CD14-positive monocyte (primary cell): Measurements from ENCODE around the gene DCTN2. TPM values are rescaled to one million over a fixed set of nuclear protein-coding genes. Genes with fewer than 3 reads are reported as not detected.
A peak's percentile ranks its signal among the peaks of the same experiment; 100 is the strongest.

Experiments
- DNase-seq, 3 donors: peaks; one replicate each; pipeline ENCODE4 v3.0.0-alpha.2; 2011 to 2022
- H2AFZ ChIP-seq: 2 replicates; pipeline ENCODE4 v1.6.0; 2012; ENCODE audit warnings: mild to moderate bottlenecking, low read depth, low read length, inconsistent platforms; ENCODE audit not compliant: insufficient read depth, poor library complexity, severe bottlenecking
- H3K27ac ChIP-seq, 2 donors: 1 replicate in 1 of 2; 2 replicates in 1 of 2; pipeline ENCODE4 v1.5.1; 2012 to 2013; ENCODE audit warnings: low read length in 2 of 2, control low read depth in 1 of 2, inconsistent platforms in 1 of 2, low read depth in 1 of 2, mild to moderate bottlenecking in 1 of 2
- H3K27me3 ChIP-seq, 2 donors: one replicate each; pipeline versions ENCODE4 v1.6.0 to v1.6.1; 2011 to 2013; ENCODE audit warnings: low read length in 2 of 2; ENCODE audit not compliant: control insufficient read depth in 2 of 2, insufficient read depth in 2 of 2
- H3K36me3 ChIP-seq, 2 donors: replicated peaks in 1 of 2; 1 replicate in 1 of 2; 2 replicates in 1 of 2; pipeline versions ENCODE4 v1.5.1 to v1.6.1; 2012 to 2013; ENCODE audit warnings: low read length in 2 of 2, control low read depth in 1 of 2, inconsistent platforms in 1 of 2, mild to moderate bottlenecking in 1 of 2; ENCODE audit not compliant: insufficient read depth in 2 of 2, control insufficient read depth in 1 of 2
- H3K4me1 ChIP-seq, 2 donors: 1 replicate in 1 of 2; 2 replicates in 1 of 2; pipeline versions ENCODE4 v1.5.1 to v1.6.1; 2012 to 2013; ENCODE audit warnings: low read length in 2 of 2, control low read depth in 1 of 2, inconsistent platforms in 1 of 2, mild to moderate bottlenecking in 1 of 2, moderate library complexity in 1 of 2; ENCODE audit not compliant: insufficient read depth in 2 of 2, control insufficient read depth in 1 of 2
- H3K4me2 ChIP-seq: replicated peaks from 2 replicates; pipeline ENCODE3; 2012; ENCODE audit warnings: low read length, moderate library complexity, mild to moderate bottlenecking; ENCODE audit not compliant: poor library complexity, severe bottlenecking; ENCODE audit errors: extremely low read depth
- H3K4me3 ChIP-seq, 3 experiments: fragments of 200-600 bp in 1 of 3; sonication (generic) in 1 of 3; replicated peaks in 1 of 3; 1 replicate in 2 of 3; 2 replicates in 1 of 3; pipeline ENCODE4 v1.5.1; 2011 to 2013; ENCODE audit warnings: low read length in 3 of 3, mild to moderate bottlenecking in 3 of 3, control low read depth in 2 of 3, low read depth in 2 of 3, inconsistent platforms in 1 of 3, moderate library complexity in 1 of 3
- H3K79me2 ChIP-seq: 2 replicates; pipeline ENCODE4 v1.6.0; 2012; ENCODE audit warnings: mild to moderate bottlenecking, control low read depth, inconsistent platforms, low read length, moderate library complexity; ENCODE audit not compliant: insufficient read depth
- H3K9ac ChIP-seq: 2 replicates; pipeline ENCODE4 v1.6.0; 2017; ENCODE audit warnings: low read length, mild to moderate bottlenecking; ENCODE audit not compliant: insufficient read depth, poor library complexity, severe bottlenecking
- H3K9me3 ChIP-seq, 2 donors: replicated peaks in 1 of 2; 1 replicate in 1 of 2; 2 replicates in 1 of 2; pipeline versions ENCODE4 v1.5.1 to v1.6.1; 2012 to 2013; ENCODE audit warnings: low read length in 2 of 2, control low read depth in 1 of 2; ENCODE audit not compliant: control insufficient read depth in 1 of 2, insufficient read depth in 1 of 2
- H4K20me1 ChIP-seq: 2 replicates; pipeline ENCODE4 v1.6.0; 2012; ENCODE audit warnings: mild to moderate bottlenecking, low read length, control low read depth, moderate library complexity; ENCODE audit not compliant: insufficient read depth
- H3K27ac Mint-ChIP-seq, 7 donors: one replicate each; pipeline ENCODE4 v1.8.0; 2020; ENCODE audit warnings: mild to moderate bottlenecking in 7 of 7, mixed read lengths in 7 of 7, moderate library complexity in 6 of 7, inconsistent platforms in 2 of 7
- H3K27me3 Mint-ChIP-seq, 3 donors: one replicate each; pipeline ENCODE4 v1.8.0; 2021 to 2022; ENCODE audit warnings: low read depth in 3 of 3, mild to moderate bottlenecking in 3 of 3, mixed read lengths in 3 of 3, moderate library complexity in 3 of 3, inconsistent platforms in 1 of 3
- H3K36me3 Mint-ChIP-seq, 2 donors: one replicate each; pipeline ENCODE4 v1.8.0; 2020; ENCODE audit warnings: mixed read lengths in 2 of 2, inconsistent platforms in 1 of 2, mild to moderate bottlenecking in 1 of 2
- H3K4me1 Mint-ChIP-seq: one replicate; pipeline ENCODE4 v1.8.0; 2020; ENCODE audit warnings: mild to moderate bottlenecking, mixed read lengths
- H3K4me3 Mint-ChIP-seq, 2 donors: one replicate each; pipeline ENCODE4 v1.8.0; 2020; ENCODE audit warnings: mild to moderate bottlenecking in 2 of 2, mixed read lengths in 2 of 2, moderate library complexity in 1 of 2
- H3K9me3 Mint-ChIP-seq, 7 donors: one replicate each; pipeline ENCODE4 v1.8.0; 2020 to 2022; ENCODE audit warnings: mixed read lengths in 7 of 7, mild to moderate bottlenecking in 6 of 7, moderate library complexity in 6 of 7, inconsistent platforms in 2 of 7
- WGBS: methylation state at CpG from one replicate; pipeline ENCODE4 v1.1.5; 2013; ENCODE audit warnings: missing lambda C conversion rate; ENCODE audit not compliant: insufficient coverage; 5-methylcytosine and 5-hydroxymethylcytosine counted together
- intact Hi-C, 2 donors: fragments of 100-400 bp; cut with micrococcal nuclease; formaldehyde crosslinking; loops; one replicate each; pipeline versions ENCODE4 v1.15.0 to v1.15.1; 2023
- polyA plus RNA-seq, 3 donors: library from polyadenylated mRNA; depleted of rRNA in 1 of 3; unstranded in 2 of 3; stranded (reverse) in 1 of 3; fragments of 300-500 nt in 2 of 3; fragments of >200 nt in 1 of 3; fragmentation: Illumina TruSeq in 2 of 3; gene quantifications; 1 replicate in 2 of 3; 2 replicates in 1 of 3; pipeline ENCODE4 v1.2.3, GENCODE V29; 2012 to 2021
- TF ChIP-seq, protein P1 (sequence below): fragments of 200-600 bp; IDR thresholded peaks from one replicate; pipeline ENCODE4 v1.8.0; 2022; ENCODE audit warnings: antibody characterized with exemption, mild to moderate bottlenecking

The DCTN2 gene
- polyA plus RNA-seq, 3 donors = 72.8 to 94.5 (median 82.2) TPM

DNA sequence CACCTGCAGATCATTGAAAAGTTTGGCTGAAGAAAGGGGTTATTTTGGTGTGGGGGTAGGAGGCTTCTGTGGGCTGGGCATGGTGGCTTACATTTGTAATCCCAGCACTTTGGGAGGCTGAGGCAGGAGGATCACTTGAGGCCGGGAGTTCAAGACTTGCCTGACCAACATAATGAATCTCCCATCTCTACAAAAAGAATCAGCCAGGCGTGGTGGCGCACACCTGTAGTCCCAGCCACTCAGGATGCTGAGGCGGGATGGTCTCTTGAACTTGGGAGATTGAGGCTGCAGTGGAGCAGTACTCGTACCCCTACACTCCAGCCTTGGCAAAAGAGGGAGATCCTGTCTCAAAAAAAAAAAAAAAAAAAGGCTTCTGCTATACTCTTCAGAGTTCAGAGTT lies 33.7 kb downstream of the DCTN2 start:
- WGBS = no CpG with 5 or more reads among the region's 5 CpGs
- Histone ChIP-seq H3K9ac (no peak overlapping the region), H3K27ac (no peak overlapping the region), H3K9me3 (no peaks in the 10 kb centered on the region), H3K4me1 (peaks cover 4% of the 10 kb centered on the region in 2 donors), H3K27me3 (no peaks in the 10 kb centered on the region), H4K20me1 (peaks cover 38% of the 10 kb centered on the region), H3K4me3 (no peak overlapping the region), H3K79me2 (peaks cover 19% of the 10 kb centered on the region), H3K4me2 (no peak overlapping the region), H2AFZ (no peak overlapping the region), H3K36me3 (peaks cover 79 to 94% of the 10 kb centered on the region in 2 donors)
- Mint-ChIP-seq H3K9me3 (peaks cover 0 to 1% (median 0%) of the 10 kb centered on the region in 7 donors), H3K27ac (peak overlapping the region in 2 of 7 donors; percentile 11 to 73), H3K4me1 (peaks cover 7% of the 10 kb centered on the region), H3K4me3 (no peak overlapping the region), H3K27me3 (no peaks in the 10 kb centered on the region), H3K36me3 (peaks cover 82 to 94% of the 10 kb centered on the region in 2 donors)
- intact Hi-C loops = no loop called here
- TF ChIP-seq, protein P1, sequence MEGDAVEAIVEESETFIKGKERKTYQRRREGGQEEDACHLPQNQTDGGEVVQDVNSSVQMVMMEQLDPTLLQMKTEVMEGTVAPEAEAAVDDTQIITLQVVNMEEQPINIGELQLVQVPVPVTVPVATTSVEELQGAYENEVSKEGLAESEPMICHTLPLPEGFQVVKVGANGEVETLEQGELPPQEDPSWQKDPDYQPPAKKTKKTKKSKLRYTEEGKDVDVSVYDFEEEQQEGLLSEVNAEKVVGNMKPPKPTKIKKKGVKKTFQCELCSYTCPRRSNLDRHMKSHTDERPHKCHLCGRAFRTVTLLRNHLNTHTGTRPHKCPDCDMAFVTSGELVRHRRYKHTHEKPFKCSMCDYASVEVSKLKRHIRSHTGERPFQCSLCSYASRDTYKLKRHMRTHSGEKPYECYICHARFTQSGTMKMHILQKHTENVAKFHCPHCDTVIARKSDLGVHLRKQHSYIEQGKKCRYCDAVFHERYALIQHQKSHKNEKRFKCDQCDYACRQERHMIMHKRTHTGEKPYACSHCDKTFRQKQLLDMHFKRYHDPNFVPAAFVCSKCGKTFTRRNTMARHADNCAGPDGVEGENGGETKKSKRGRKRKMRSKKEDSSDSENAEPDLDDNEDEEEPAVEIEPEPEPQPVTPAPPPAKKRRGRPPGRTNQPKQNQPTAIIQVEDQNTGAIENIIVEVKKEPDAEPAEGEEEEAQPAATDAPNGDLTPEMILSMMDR = no peak
- DNase-seq = no peak

- WGBS = 95% methylated on average over 6 of the region's 6 CpGs
- Histone ChIP-seq H3K4me1 (no peaks in the 10 kb centered on the region), H3K27ac (no peak overlapping the region), H3K79me2 (peaks cover 13% of the 10 kb centered on the region), H2AFZ (no peak overlapping the region), H3K4me3 (no peak overlapping the region), H3K27me3 (no peaks in the 10 kb centered on the region), H3K9me3 (no peaks in the 10 kb centered on the region), H3K9ac (no peak overlapping the region), H3K4me2 (no peak overlapping the region), H4K20me1 (peaks cover 32% of the 10 kb centered on the region), H3K36me3 (peaks cover 74 to 88% of the 10 kb centered on the region in 2 donors)
- no peak for DNase-seq
- peaks cover 4% of the 10 kb centered on the region for H3K4me1 Mint-ChIP-seq
- H3K9me3 Mint-ChIP-seq = peaks cover 0 to 1% (median 0%) of the 10 kb centered on the region in 7 donors
- intact Hi-C loops = no loop called here
- no peak overlapping the region for H3K4me3 Mint-ChIP-seq
- H3K36me3 Mint-ChIP-seq = peaks cover 82 to 95% of the 10 kb centered on the region in 2 donors
- H3K27me3 Mint-ChIP-seq = no peaks in the 10 kb centered on the region
- TF ChIP-seq, protein P1 = no peak
- H3K27ac Mint-ChIP-seq = peak overlapping the region in 2 of 7 donors; percentile 58 to 59
Observed at GRCh38 chr12:57512665-57513064, 34.3 kb downstream of the DCTN2 start.
